ENCODE results near the gene FUZ.

DNA sequence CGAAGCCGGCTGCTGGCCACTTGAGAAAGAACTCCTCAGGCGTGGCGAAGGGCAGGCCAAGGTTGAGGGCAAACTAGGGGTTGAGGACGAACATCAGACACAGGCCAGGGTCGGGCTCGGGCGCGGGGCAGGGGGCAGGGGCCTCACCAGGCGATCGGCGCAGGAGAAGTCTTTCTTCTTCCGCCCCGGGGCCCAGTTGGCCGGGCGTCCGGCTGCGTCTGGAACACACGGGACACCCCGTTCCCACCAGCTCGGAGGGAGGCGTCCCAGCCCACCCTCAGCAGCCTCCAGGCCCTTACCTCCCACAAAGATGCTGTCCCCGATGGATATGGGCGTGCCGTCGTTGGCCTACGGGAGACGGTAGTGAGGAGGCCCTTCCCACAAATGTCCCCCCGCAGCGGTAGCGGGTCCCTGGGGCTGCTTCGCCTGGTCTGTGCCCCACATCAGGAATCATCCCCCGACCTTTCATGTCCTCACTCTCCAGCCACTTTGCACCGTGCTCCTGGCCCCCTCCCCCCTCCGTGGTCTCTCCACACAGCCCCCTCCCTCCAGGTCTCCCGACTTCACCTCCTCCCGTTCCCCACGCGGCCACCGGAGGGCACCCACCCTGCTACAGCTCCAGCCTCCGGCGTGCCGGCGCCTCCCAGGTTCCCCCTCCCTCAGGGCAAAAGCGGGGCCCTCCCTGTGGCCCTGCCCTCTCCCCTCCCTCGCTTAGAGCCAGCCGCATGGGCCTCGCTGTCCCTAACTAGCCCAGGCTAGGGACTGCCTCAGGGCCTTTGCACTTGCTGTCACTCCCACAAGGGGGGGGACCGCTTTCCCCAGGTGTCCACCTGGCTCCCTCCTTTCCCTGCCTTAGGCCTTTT is 49.5 kb upstream of the FUZ start:
- TF ChIP-seq, protein P1, sequence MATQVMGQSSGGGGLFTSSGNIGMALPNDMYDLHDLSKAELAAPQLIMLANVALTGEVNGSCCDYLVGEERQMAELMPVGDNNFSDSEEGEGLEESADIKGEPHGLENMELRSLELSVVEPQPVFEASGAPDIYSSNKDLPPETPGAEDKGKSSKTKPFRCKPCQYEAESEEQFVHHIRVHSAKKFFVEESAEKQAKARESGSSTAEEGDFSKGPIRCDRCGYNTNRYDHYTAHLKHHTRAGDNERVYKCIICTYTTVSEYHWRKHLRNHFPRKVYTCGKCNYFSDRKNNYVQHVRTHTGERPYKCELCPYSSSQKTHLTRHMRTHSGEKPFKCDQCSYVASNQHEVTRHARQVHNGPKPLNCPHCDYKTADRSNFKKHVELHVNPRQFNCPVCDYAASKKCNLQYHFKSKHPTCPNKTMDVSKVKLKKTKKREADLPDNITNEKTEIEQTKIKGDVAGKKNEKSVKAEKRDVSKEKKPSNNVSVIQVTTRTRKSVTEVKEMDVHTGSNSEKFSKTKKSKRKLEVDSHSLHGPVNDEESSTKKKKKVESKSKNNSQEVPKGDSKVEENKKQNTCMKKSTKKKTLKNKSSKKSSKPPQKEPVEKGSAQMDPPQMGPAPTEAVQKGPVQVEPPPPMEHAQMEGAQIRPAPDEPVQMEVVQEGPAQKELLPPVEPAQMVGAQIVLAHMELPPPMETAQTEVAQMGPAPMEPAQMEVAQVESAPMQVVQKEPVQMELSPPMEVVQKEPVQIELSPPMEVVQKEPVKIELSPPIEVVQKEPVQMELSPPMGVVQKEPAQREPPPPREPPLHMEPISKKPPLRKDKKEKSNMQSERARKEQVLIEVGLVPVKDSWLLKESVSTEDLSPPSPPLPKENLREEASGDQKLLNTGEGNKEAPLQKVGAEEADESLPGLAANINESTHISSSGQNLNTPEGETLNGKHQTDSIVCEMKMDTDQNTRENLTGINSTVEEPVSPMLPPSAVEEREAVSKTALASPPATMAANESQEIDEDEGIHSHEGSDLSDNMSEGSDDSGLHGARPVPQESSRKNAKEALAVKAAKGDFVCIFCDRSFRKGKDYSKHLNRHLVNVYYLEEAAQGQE (tag by site-specific recombination; IDR thresholded peaks at IDR 0.05): no peak
- TF ChIP-seq ZNF133 (tag by site-specific recombination; IDR thresholded peaks at IDR 0.05) (no peak), ZNF658 (tag by site-specific recombination; IDR thresholded peaks at IDR 0.05) (no peak), ZNF324 (tag by site-specific recombination; IDR thresholded peaks at IDR 0.05) (no peak), ZNF146 (tag by site-specific recombination; IDR thresholded peaks at IDR 0.05) (no peak), ZXDB (tag by site-specific recombination; IDR thresholded peaks at IDR 0.05) (0 out of 2 replicates have a peak, but pooled peaks have one; percentile 29), HOXA7 (CRISPR knock-in tag; IDR thresholded peaks at IDR 0.05; ENCODE audit: borderline replicate concordance) (no peak), SP2 (tag by site-specific recombination; IDR thresholded peaks at IDR 0.05) (no peak), ZNF138 (tag by site-specific recombination; IDR thresholded peaks at IDR 0.05; ENCODE audit: borderline replicate concordance) (no peak), ZNF155 (tag by site-specific recombination; IDR thresholded peaks at IDR 0.05) (no peak), ZNF394 (tag by site-specific recombination; IDR thresholded peaks at IDR 0.05; ENCODE audit: borderline replicate concordance) (no peak)
- TF ChIP-seq, protein P2, sequence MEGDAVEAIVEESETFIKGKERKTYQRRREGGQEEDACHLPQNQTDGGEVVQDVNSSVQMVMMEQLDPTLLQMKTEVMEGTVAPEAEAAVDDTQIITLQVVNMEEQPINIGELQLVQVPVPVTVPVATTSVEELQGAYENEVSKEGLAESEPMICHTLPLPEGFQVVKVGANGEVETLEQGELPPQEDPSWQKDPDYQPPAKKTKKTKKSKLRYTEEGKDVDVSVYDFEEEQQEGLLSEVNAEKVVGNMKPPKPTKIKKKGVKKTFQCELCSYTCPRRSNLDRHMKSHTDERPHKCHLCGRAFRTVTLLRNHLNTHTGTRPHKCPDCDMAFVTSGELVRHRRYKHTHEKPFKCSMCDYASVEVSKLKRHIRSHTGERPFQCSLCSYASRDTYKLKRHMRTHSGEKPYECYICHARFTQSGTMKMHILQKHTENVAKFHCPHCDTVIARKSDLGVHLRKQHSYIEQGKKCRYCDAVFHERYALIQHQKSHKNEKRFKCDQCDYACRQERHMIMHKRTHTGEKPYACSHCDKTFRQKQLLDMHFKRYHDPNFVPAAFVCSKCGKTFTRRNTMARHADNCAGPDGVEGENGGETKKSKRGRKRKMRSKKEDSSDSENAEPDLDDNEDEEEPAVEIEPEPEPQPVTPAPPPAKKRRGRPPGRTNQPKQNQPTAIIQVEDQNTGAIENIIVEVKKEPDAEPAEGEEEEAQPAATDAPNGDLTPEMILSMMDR (tag by site-specific recombination; IDR thresholded peaks at IDR 0.05): peak; percentile 84
- TF ChIP-seq, protein P3, sequence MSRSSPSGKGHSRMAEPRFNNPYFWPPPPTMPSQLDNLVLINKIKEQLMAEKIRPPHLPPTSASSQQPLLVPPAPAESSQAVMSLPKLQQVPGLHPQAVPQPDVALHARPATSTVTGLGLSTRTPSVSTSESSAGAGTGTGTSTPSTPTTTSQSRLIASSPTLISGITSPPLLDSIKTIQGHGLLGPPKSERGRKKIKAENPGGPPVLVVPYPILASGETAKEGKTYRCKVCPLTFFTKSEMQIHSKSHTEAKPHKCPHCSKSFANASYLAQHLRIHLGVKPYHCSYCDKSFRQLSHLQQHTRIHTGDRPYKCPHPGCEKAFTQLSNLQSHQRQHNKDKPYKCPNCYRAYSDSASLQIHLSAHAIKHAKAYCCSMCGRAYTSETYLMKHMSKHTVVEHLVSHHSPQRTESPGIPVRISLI (tag by site-specific recombination; IDR thresholded peaks at IDR 0.05): no peak
- TF ChIP-seq, protein P4, sequence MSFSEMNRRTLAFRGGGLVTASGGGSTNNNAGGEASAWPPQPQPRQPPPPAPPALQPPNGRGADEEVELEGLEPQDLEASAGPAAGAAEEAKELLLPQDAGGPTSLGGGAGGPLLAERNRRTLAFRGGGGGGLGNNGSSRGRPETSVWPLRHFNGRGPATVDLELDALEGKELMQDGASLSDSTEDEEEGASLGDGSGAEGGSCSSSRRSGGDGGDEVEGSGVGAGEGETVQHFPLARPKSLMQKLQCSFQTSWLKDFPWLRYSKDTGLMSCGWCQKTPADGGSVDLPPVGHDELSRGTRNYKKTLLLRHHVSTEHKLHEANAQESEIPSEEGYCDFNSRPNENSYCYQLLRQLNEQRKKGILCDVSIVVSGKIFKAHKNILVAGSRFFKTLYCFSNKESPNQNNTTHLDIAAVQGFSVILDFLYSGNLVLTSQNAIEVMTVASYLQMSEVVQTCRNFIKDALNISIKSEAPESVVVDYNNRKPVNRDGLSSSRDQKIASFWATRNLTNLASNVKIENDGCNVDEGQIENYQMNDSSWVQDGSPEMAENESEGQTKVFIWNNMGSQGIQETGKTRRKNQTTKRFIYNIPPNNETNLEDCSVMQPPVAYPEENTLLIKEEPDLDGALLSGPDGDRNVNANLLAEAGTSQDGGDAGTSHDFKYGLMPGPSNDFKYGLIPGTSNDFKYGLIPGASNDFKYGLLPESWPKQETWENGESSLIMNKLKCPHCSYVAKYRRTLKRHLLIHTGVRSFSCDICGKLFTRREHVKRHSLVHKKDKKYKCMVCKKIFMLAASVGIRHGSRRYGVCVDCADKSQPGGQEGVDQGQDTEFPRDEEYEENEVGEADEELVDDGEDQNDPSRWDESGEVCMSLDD (tag by site-specific recombination; IDR thresholded peaks at IDR 0.05): no peak

All from HEK293 (cell line).